Measurements from ENCODE around the gene TNFAIP2.

The TNFAIP2 gene

GRCh38 chr14:103155826-103156394 lies 32.6 kb downstream of the TNFAIP2 start:
- DNase-seq: no peak
- no peak for TF ChIP-seq CTCF (IDR thresholded peaks at IDR 0.05)
- Mint-ChIP-seq H3K4me1 (peaks cover 39% of the 10 kb centered on the region), H3K9me3 (no peaks in the 10 kb centered on the region), H3K27me3 (ENCODE audit: low read depth, poor library complexity) (peaks cover 19% of the 10 kb centered on the region), H3K36me3 (ENCODE audit: low read depth) (no peaks in the 10 kb centered on the region), H3K27ac (no peak overlapping the region), H3K4me3 (no peak overlapping the region)

GRCh38 chr14:103156651-103157378 lies 33.6 kb downstream of the TNFAIP2 start:
- Mint-ChIP-seq H3K27me3 (ENCODE audit: low read depth, poor library complexity) (peaks cover 19% of the 10 kb centered on the region), H3K36me3 (ENCODE audit: low read depth) (no peaks in the 10 kb centered on the region), H3K27ac (peak overlapping the region; percentile 51), H3K4me3 (peak overlapping the region; percentile 58), H3K9me3 (peaks cover 2% of the 10 kb centered on the region), H3K4me1 (peaks cover 42% of the 10 kb centered on the region)
- no peak for TF ChIP-seq CTCF (IDR thresholded peaks at IDR 0.05)
- peak; percentile 46 for DNase-seq

- peaks cover 14% of the 10 kb centered on the region for H3K9me3 Mint-ChIP-seq
- H3K4me1 Mint-ChIP-seq: peaks cover 42% of the 10 kb centered on the region
- H3K36me3 Mint-ChIP-seq (ENCODE audit: low read depth): no peaks in the 10 kb centered on the region
- DNase-seq: no peak
- no peak overlapping the region for H3K4me3 Mint-ChIP-seq
- peaks cover 18% of the 10 kb centered on the region for H3K27me3 Mint-ChIP-seq (ENCODE audit: low read depth, poor library complexity)
- no peak for TF ChIP-seq CTCF (IDR thresholded peaks at IDR 0.05)
- no peak overlapping the region for H3K27ac Mint-ChIP-seq
These were observed 34.7 kb downstream of the TNFAIP2 start for GRCh38 chr14:103157969-103158368.

GRCh38 chr14:103158688-103159087 lies 35.4 kb downstream of the TNFAIP2 start:
- DNase-seq: no peak
- TF ChIP-seq CTCF (IDR thresholded peaks at IDR 0.05): no peak
- H3K4me3 Mint-ChIP-seq: no peak overlapping the region

GRCh38 chr14:103160321-103161053 lies 37.2 kb downstream of the TNFAIP2 start:
- peaks cover 15% of the 10 kb centered on the region for H3K9me3 Mint-ChIP-seq
- H3K4me1 Mint-ChIP-seq: peaks cover 32% of the 10 kb centered on the region
- no peak for TF ChIP-seq CTCF (IDR thresholded peaks at IDR 0.05)
- H3K36me3 Mint-ChIP-seq (ENCODE audit: low read depth): no peaks in the 10 kb centered on the region
- no peak overlapping the region for H3K27ac Mint-ChIP-seq
- peaks cover 30% of the 10 kb centered on the region for H3K27me3 Mint-ChIP-seq (ENCODE audit: low read depth, poor library complexity)
- DNase-seq: no peak
- H3K4me3 Mint-ChIP-seq: no peak overlapping the region

More at GRCh38 chr14:103158688-103159087, 35.4 kb downstream of the TNFAIP2 start:
- H3K4me1 Mint-ChIP-seq: peaks cover 42% of the 10 kb centered on the region
- H3K9me3 Mint-ChIP-seq: peaks cover 15% of the 10 kb centered on the region
- no peaks in the 10 kb centered on the region for H3K36me3 Mint-ChIP-seq (ENCODE audit: low read depth)
- peaks cover 21% of the 10 kb centered on the region for H3K27me3 Mint-ChIP-seq (ENCODE audit: low read depth, poor library complexity)
- H3K27ac Mint-ChIP-seq: no peak overlapping the region
